Mesothelial cell of epicardium (in vitro differentiated cells): ENCODE results near the gene KRTAP3-1. TPM values are rescaled to one million over a fixed set of nuclear protein-coding genes. Genes with fewer than 3 reads are reported as not detected.

Experiments
- DNase-seq, 2 experiments: peaks; one replicate each; pipeline ENCODE4 v3.0.0; 2021; ENCODE audit warnings: low spot score in 2 of 2; ENCODE audit not compliant: unreplicated experiment in 2 of 2
- H3K27ac Mint-ChIP-seq: 2 replicates; pipeline ENCODE4 v1.8.0; 2021; ENCODE audit warnings: mixed read lengths
- H3K27me3 Mint-ChIP-seq: 2 replicates; pipeline ENCODE4 v1.8.0; 2021; ENCODE audit warnings: low read depth, mixed read lengths
- H3K36me3 Mint-ChIP-seq: 2 replicates; pipeline ENCODE4 v1.8.0; 2021; ENCODE audit warnings: mixed read lengths
- H3K4me1 Mint-ChIP-seq: 2 replicates; pipeline ENCODE4 v1.8.0; 2021; ENCODE audit warnings: mixed read lengths
- H3K4me3 Mint-ChIP-seq: 2 replicates; pipeline ENCODE4 v1.8.0; 2021; ENCODE audit warnings: mild to moderate bottlenecking, moderate library complexity, mixed read lengths
- H3K9me3 Mint-ChIP-seq: 2 replicates; pipeline ENCODE4 v1.8.0; 2021; ENCODE audit warnings: mixed read lengths
- CTCF ChIP-seq: fragments of 200-600 bp; sonication (generic); IDR thresholded peaks from one replicate; pipeline ENCODE4 v1.5.0; 2021; ENCODE audit warnings: antibody characterized with exemption; ENCODE audit not compliant: unreplicated experiment
- total RNA-seq: library from RNA; stranded (reverse); gene quantifications from 3 replicates; pipeline ENCODE4 v1.2.1, GENCODE V29; 2021

The KRTAP3-1 gene
- total RNA-seq, 1 donor from 2014 or later, result 1.3 TPM

GRCh38 chr17:41012326-41013120, 3.6 kb upstream of the KRTAP3-1 start:
- DNase-seq, result no peak

GRCh38 chr17:41010441-41010840, 1.5 kb upstream of the KRTAP3-1 start:
- Mint-ChIP-seq H3K4me1 (peaks cover 32% of the 10 kb centered on the region), H3K4me3 (no peak overlapping the region), H3K27ac (no peak overlapping the region), H3K36me3 (no peaks in the 10 kb centered on the region), H3K9me3 (no peaks in the 10 kb centered on the region), H3K27me3 (no peaks in the 10 kb centered on the region)
- DNase-seq, result no peak
- TF ChIP-seq CTCF, result no peak

More at GRCh38 chr17:41012326-41013120, 3.6 kb upstream of the KRTAP3-1 start:
- Mint-ChIP-seq H3K36me3 (no peaks in the 10 kb centered on the region), H3K27ac (no peak overlapping the region), H3K4me3 (no peak overlapping the region), H3K27me3 (no peaks in the 10 kb centered on the region), H3K4me1 (peaks cover 29% of the 10 kb centered on the region), H3K9me3 (peaks cover 6% of the 10 kb centered on the region)
- no peak for TF ChIP-seq CTCF

GRCh38 chr17:41009936-41010335, 1.0 kb upstream of the KRTAP3-1 start:
- no peak for DNase-seq
- H3K27me3 Mint-ChIP-seq, result no peaks in the 10 kb centered on the region
- H3K27ac Mint-ChIP-seq, result peak overlapping the region; percentile 84
- TF ChIP-seq CTCF, result no peak
- H3K4me1 Mint-ChIP-seq, result peaks cover 32% of the 10 kb centered on the region
- no peak overlapping the region for H3K4me3 Mint-ChIP-seq
- no peaks in the 10 kb centered on the region for H3K36me3 Mint-ChIP-seq
- H3K9me3 Mint-ChIP-seq, result no peaks in the 10 kb centered on the region

- Mint-ChIP-seq H3K36me3 (no peaks in the 10 kb centered on the region), H3K27ac (peak overlapping the region; percentile 84), H3K4me3 (no peak overlapping the region), H3K9me3 (no peaks in the 10 kb centered on the region), H3K4me1 (peaks cover 32% of the 10 kb centered on the region), H3K27me3 (no peaks in the 10 kb centered on the region)
- TF ChIP-seq CTCF, result no peak
- no peak for DNase-seq
These were observed 403 bp upstream of the KRTAP3-1 start for GRCh38 chr17:41009301-41009760.

- TF ChIP-seq CTCF, result no peak
- H3K4me3 Mint-ChIP-seq, result no peak overlapping the region
- no peak overlapping the region for H3K27ac Mint-ChIP-seq
- H3K4me1 Mint-ChIP-seq, result peaks cover 28% of the 10 kb centered on the region
- no peaks in the 10 kb centered on the region for H3K27me3 Mint-ChIP-seq
- no peaks in the 10 kb centered on the region for H3K36me3 Mint-ChIP-seq
- peaks cover 3% of the 10 kb centered on the region for H3K9me3 Mint-ChIP-seq
- no peak for DNase-seq
These were observed 4.5 kb downstream of the KRTAP3-1 start for GRCh38 chr17:41004397-41004796.
